Muscle layer of duodenum (tissue), 2 donors: ENCODE data around the gene IGSF22.

Source experiments
- H3K27ac ChIP-seq: one replicate; pipeline ENCODE4 v1.7.0; 2013; ENCODE audit warnings: mild to moderate bottlenecking, low read length
- H3K27me3 ChIP-seq: one replicate; pipeline ENCODE4 v1.7.0; 2013; ENCODE audit warnings: low read depth, mild to moderate bottlenecking, control low read depth, low read length
- H3K36me3 ChIP-seq, 2 donors: one replicate each; pipeline ENCODE4 v1.7.0; 2013; ENCODE audit warnings: low read length in 2 of 2, control low read depth in 1 of 2, mild to moderate bottlenecking in 1 of 2; ENCODE audit not compliant: insufficient read depth in 2 of 2, control insufficient read depth in 1 of 2
- H3K4me1 ChIP-seq, 2 donors: one replicate each; pipeline ENCODE4 v1.7.0; 2013; ENCODE audit warnings: low read length in 2 of 2, mild to moderate bottlenecking in 2 of 2, control low read depth in 1 of 2, moderate library complexity in 1 of 2; ENCODE audit not compliant: insufficient read depth in 2 of 2, control insufficient read depth in 1 of 2
- H3K4me3 ChIP-seq, 2 donors: one replicate each; pipeline ENCODE4 v1.7.0; 2013; ENCODE audit warnings: low read length in 2 of 2, low read depth in 1 of 2, mild to moderate bottlenecking in 1 of 2
- H3K9me3 ChIP-seq, 2 donors: one replicate each; pipeline ENCODE4 v1.7.0; 2013; ENCODE audit warnings: low read length in 2 of 2, control low read depth in 1 of 2, mild to moderate bottlenecking in 1 of 2; ENCODE audit not compliant: control insufficient read depth in 1 of 2
- donor health status: healthy.

Gene IGSF22

DNA sequence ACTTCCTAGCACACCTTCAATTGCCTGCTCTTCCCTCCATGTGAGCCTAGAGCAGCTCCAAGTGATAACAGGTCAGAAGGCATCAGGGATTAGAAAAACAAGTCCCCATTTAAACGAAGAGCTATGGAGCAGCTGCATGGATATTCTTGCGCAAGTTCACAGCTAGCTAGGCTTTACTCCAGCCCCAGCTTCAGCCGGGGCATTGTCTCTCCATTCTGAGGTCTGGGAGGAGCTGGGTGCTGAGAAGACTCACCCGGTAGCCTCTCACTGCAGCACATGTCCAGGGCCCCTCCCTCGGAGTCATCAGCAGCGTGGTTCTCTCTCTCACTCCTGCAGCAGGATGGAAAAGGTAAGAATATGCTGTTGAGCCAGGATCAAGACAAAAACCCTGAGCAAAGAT lies 39.6 kb upstream of the IGSF22 start:
- Histone ChIP-seq H3K27ac (no peak overlapping the region), H3K4me3 (no peak overlapping the region), H3K9me3 (no peaks in the 10 kb centered on the region), H3K4me1 (no peaks in the 10 kb centered on the region), H3K27me3 (no peaks in the 10 kb centered on the region), H3K36me3 (no peaks in the 10 kb centered on the region)

DNA sequence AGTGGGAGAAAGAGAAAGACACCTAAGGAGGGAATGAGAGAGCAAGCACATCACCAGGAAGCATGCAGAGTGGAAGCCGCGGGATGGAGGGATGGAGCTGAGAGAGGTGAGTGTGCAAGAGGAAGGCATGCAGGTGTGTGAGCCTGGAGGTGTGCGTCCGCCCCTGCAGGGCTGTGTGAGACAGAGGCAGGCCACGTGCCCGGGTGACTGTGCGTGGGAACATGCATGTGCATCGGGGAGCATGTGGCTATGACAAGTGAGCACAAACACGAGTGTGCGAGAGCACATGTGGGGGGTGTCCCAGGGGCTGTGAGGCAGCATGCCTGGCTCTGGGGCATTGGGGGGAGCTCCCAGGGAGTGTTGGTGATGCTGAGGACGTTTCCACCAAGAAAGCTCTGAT lies 35.8 kb upstream of the IGSF22 start:
- Histone ChIP-seq H3K4me3 (no peak overlapping the region), H3K9me3 (no peaks in the 10 kb centered on the region), H3K4me1 (no peaks in the 10 kb centered on the region), H3K27ac (no peak overlapping the region), H3K27me3 (no peaks in the 10 kb centered on the region), H3K36me3 (no peaks in the 10 kb centered on the region)

DNA sequence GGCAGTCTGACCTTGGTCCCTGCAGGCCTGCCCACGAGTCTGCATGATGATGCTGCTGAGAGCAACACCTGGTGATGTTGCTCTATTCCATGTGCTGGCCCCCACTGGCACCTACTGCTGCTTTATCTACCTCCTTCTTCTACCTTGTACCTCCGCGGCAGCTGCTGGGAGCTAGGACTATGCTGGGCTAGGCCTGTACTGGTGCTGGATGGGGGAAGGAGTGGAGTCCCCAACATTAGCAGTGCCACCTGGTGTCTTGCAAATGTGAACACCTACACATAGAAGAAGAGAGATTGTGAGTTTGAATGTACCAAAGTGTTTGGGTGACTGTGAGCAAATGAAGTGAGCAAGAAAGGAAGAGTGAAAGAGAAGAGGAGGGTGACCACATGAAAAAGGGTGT lies 35.2 kb upstream of the IGSF22 start:
- H3K36me3 ChIP-seq = no peaks in the 10 kb centered on the region
- H3K27ac ChIP-seq = no peak overlapping the region
- H3K4me3 ChIP-seq = no peak overlapping the region
- H3K4me1 ChIP-seq = no peaks in the 10 kb centered on the region
- no peaks in the 10 kb centered on the region for H3K27me3 ChIP-seq
- no peaks in the 10 kb centered on the region for H3K9me3 ChIP-seq

DNA sequence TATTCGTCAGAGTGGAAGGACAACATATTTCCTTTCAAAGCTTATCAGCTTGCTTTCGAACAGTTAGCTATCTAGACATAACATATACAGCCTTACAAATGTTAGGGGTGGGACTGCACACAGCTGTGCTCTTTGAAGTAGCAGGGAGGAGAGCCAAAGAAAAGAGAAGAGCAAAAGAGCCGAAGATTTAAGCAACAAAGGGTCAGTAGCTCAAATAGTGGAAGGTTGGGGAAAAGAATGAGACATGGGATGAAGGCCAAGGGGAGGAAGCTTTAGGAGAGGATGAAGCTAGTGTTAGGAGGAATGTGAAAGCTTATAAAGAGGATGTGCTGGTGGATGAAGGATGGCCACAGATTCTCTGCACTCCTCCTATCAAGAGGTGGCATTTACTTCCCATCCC lies 31.8 kb upstream of the IGSF22 start:
- no peak overlapping the region for H3K4me3 ChIP-seq
- H3K9me3 ChIP-seq = no peaks in the 10 kb centered on the region
- H3K36me3 ChIP-seq = no peaks in the 10 kb centered on the region
- H3K27me3 ChIP-seq = no peaks in the 10 kb centered on the region
- H3K27ac ChIP-seq = no peak overlapping the region
- no peaks in the 10 kb centered on the region for H3K4me1 ChIP-seq

DNA sequence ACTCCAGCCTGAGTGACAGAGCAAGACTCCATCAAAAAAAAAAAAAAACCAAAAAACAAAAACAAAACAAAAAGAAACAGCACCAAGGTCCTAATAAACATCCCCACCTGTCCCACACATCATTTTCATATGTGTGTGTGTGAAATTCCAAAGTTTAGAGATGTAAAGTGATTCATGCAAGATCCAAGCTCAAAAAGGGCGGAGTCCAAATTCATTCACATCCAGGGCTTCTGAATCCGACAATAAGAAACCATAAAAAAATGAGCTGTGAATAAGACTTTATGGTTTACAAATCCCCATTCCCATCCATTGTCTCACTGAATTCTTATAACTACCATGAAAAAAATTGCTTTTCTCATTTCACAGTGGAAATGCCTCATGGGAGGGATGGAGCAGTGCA lies 30.9 kb upstream of the IGSF22 start:
- no peak overlapping the region for H3K4me3 ChIP-seq
- no peaks in the 10 kb centered on the region for H3K27me3 ChIP-seq
- H3K4me1 ChIP-seq = no peaks in the 10 kb centered on the region
- H3K9me3 ChIP-seq = no peaks in the 10 kb centered on the region
- no peak overlapping the region for H3K27ac ChIP-seq
- H3K36me3 ChIP-seq = no peaks in the 10 kb centered on the region

DNA sequence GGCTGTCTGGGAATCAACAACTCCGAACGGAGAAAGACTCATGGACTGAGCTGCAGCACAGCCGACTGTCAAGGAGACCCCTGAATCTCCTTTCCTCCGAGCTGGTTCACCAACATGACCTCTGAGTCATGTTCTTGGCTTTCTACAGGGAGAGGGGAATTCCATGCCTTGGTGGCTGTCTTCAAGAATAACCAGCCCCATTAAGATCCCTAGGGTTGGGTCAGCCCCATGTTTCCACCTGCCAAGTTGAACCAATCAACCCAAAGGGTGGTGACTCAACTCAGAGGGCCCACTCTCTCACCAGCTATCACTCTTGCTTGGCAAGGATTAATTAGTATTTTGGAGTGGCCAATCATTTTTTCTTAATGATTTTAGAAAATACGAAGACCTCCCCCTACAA lies 28.3 kb upstream of the IGSF22 start:
- Histone ChIP-seq H3K9me3 (no peaks in the 10 kb centered on the region), H3K4me1 (no peaks in the 10 kb centered on the region), H3K36me3 (no peaks in the 10 kb centered on the region), H3K27ac (no peak overlapping the region), H3K4me3 (no peak overlapping the region), H3K27me3 (no peaks in the 10 kb centered on the region)

DNA sequence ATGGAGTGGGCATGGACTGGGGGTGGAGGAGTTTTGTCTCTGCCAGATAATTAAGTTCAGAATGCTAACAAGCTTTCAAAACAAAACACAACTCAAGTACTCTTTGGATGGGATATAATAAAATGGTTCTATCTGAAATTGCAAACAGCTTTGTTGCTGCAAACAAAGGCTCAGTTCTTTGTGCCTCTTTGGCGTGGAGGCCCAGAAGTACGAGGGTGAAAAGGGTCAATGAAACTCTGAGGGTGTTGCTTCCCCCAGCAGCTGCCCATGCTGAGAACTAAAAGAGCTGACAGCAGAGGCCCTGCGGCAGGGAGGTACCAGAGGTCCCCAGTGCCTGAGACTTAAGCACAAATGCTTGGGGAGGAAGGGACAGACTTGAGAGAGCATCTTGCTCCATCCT lies 26.5 kb upstream of the IGSF22 start:
- H3K27me3 ChIP-seq = no peaks in the 10 kb centered on the region
- no peaks in the 10 kb centered on the region for H3K36me3 ChIP-seq
- no peaks in the 10 kb centered on the region for H3K4me1 ChIP-seq
- no peak overlapping the region for H3K27ac ChIP-seq
- no peak overlapping the region for H3K4me3 ChIP-seq
- no peaks in the 10 kb centered on the region for H3K9me3 ChIP-seq

DNA sequence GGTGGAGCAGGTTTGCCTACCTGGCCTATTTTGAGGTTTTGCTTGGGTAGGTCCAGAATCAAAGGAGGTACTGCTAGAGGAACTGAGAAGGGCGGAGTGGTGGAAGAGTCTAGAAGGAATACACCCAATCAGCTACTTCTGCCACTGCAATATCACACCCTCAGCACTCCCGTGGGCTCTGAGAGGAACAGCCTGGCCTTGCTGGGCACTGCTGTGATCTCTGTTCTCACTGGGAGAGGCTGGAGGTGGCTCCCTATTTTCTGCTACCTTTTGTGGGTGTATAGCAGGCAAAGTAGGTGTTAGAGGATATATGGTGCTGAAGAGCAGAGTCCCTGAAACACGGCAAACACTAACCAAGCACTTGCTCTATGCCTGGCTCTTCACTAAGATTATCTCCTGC lies 25.0 kb upstream of the IGSF22 start:
- no peaks in the 10 kb centered on the region for H3K4me1 ChIP-seq
- no peaks in the 10 kb centered on the region for H3K36me3 ChIP-seq
- no peak overlapping the region for H3K27ac ChIP-seq
- no peaks in the 10 kb centered on the region for H3K9me3 ChIP-seq
- no peak overlapping the region for H3K4me3 ChIP-seq
- no peaks in the 10 kb centered on the region for H3K27me3 ChIP-seq

DNA sequence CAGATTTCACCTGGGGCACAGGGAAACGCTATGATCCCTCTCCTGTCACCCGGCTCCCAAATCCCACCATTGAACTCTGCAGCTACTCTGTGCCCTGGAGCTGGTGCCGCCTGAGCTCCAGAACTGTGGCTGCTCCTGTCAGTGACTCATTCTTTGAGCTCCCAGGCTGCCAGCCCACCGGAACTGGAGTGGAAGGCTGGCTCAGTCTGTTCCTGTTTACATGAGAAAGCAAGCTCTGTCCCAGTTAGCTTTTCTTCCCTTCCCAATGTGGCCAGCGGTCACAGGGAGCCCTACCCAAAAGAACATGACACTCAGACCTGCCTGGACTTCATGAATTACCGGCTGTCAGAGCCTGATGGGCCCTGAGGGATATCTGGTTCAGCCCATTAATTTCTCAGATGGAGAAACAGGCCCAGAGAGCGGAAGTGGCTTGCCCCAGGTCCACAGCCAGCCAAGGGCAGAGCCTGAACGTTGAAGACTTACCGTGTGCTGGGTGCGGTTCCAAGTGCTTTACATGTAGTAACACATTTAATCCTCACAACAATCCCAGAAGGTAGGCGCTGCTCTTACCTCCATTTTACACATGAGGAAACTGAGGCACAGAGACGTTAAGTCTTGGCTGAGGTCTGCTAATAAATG lies 23.8 kb upstream of the IGSF22 start:
- Histone ChIP-seq H3K36me3 (no peaks in the 10 kb centered on the region), H3K27ac (no peak overlapping the region), H3K4me3 (no peak overlapping the region), H3K9me3 (no peaks in the 10 kb centered on the region), H3K4me1 (no peaks in the 10 kb centered on the region), H3K27me3 (no peaks in the 10 kb centered on the region)

DNA sequence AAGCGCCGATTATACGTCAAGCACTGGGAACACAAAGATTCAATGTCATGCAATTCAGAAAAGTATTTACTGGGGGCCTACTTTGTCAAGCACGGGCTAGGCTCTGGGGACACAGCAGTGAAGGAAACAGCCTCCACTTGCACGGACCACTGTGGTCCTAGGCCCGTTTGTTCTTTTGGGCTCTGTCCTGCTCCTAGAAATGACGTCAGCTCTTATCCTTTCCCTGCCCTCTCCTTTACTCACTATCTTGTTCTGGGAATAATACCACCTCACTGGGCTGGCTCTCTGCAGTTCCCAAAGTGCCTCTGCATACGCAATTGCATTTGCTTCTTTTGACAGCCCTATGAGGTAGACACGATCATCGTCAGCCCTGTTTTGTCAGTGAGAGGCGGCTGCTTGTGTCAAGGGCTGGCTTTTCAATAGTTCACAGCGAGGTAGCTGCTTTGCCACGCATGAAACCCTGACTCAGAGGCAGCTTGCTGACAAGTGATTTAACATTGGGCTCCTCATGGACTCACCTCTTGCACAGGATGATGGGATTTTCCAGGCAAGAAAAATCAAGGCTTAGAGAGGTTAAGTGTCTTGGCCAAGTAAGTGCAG lies 22.9 kb upstream of the IGSF22 start:
- H3K27ac ChIP-seq = no peak overlapping the region
- H3K36me3 ChIP-seq = no peaks in the 10 kb centered on the region
- H3K27me3 ChIP-seq = no peaks in the 10 kb centered on the region
- H3K4me3 ChIP-seq = no peak overlapping the region
- no peaks in the 10 kb centered on the region for H3K9me3 ChIP-seq
- no peaks in the 10 kb centered on the region for H3K4me1 ChIP-seq

DNA sequence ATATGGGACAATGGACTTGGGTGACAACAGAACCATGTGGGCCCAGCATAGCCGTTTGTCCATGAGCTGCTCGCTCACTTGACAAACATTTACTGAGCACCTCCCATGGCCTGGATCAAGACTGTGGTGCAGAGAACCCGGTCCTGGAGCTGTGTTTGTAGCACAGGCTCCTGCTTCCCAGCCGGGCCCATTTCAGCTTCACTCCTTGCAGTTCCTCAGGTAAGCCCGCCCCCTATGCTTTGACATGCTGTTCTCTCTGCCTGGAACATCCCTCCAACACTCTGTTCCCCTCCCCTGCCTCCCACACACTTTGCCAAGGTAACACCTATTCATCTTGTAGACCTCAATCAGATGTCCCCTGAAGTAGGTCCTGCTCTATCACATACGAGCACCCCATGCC lies 19.3 kb upstream of the IGSF22 start:
- H3K4me1 ChIP-seq = no peaks in the 10 kb centered on the region
- H3K27ac ChIP-seq = no peak overlapping the region
- no peaks in the 10 kb centered on the region for H3K36me3 ChIP-seq
- no peaks in the 10 kb centered on the region for H3K9me3 ChIP-seq
- no peak overlapping the region for H3K4me3 ChIP-seq
- no peaks in the 10 kb centered on the region for H3K27me3 ChIP-seq

DNA sequence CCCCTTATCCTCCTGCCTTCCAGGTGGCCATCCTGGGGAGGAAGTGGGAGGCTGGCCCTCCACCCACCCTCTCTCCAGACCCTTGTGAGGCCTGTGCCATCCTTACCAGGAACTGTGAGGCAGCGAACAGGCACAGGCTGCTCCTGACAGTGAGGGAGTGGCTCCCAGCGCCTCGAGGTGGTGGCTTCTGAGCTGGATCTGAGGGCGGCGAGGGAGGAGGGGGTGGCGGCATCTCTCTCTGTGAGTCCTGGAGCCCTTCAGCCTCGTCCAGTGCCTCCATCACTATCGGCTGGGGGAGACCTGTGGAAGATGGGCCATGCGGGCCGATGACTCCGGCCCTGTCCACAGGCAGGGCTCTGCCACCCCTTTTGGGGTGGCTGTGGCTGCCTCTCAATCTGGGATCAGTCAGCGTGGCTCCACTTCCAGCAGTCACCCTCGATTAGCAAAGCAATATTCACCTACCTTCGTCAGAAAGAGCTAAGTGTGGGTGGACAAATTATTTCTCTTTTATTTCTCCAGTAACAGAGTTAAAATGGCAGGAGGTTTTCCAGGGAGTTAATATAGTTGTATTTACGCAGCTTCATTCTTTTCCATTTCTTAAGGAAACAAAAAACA lies 18.0 kb upstream of the IGSF22 start:
- H3K4me3 ChIP-seq = no peak overlapping the region
- no peaks in the 10 kb centered on the region for H3K36me3 ChIP-seq
- no peaks in the 10 kb centered on the region for H3K9me3 ChIP-seq
- H3K27ac ChIP-seq = no peak overlapping the region
- no peaks in the 10 kb centered on the region for H3K4me1 ChIP-seq
- no peaks in the 10 kb centered on the region for H3K27me3 ChIP-seq
